NCI-H345 (cell line): ENCODE data around the gene SGCA.

Experiments used
- DNase-seq: peaks from one replicate; lab custom pipeline; 2025; lab: John Stamatoyannopoulos, UW

Gene SGCA

DNA sequence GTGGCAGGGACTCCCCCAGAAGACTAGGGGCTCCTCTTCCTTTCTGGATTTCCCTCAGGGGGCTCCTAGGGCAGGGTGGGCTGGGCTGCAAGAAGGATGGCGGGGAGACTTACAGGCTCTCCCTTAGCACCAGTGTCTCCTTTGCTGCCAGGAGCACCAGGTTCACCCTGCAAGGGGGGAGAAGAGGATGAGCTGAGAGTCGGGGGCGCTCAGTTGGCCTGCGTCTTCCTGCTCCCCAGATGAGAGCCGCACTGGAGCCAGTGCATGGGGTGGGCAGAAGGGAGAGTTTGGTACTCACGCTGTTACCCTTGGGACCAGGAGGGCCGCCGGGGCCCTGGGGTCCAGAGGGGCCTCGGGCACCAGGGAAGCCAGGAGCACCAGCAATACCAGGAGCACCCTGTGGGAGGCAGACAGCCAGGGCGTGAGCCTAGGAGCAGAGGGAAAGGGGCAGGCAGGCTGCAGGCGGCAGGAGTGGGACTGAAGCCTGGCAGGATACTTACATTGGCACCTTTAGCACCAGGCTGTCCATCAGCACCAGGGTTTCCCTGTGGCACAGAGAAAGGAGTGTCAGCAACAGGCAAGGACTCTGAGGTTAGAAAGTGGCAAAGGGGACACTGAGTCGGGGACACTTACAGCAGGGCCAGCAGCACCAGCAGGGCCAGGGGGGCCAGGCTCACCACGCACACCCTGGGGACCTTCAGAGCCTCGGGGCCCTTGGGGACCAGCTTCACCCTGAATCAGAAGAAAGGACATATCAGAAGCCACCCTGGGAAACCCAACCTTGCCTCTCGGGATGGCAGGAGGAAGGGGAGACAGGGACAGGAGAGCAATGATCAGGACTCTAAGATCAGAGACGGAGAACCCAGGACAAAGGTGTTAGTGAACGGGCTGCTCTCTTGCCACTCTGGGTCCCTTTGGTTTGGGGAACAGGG is 29.4 kb downstream of the SGCA start:
- no peak for DNase-seq

DNA sequence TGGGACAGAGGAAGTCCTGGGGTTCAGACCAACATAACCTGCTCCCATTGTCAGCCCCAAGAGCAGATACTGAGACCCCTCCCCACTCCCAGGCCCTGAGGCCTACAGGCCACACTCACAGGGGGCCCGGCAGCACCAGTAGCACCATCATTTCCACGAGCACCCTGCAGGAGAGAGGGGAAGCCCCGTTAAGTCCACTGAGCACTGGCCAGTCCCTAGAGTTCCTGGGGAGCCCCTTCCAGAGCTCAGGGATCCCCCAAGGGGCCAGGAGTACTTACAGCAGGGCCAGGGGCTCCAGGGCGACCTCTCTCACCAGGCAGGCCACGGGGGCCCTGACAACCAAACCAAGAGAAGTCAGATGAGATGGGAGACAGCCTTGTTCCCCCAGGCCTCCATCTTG is 30.2 kb downstream of the SGCA start:
- no peak for DNase-seq

DNA sequence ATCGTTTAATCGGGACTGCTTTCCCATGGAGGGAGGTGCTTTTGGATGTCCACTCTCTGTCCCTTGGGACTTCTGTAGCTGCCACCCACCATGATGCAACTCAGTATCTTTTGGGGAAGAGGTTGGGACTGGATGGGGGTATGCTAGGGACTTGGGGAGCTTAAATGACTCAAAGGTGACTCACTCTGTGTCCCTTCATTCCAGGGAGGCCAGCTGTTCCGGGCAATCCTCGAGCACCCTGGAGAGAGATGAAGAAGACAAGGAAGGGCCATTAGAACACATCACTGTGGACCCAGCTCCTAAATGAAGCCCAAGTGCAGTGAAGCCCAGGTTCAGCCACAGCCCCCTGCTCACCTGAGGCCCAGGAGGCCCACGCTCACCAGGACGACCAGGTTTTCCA is 31.0 kb downstream of the SGCA start:
- no peak for DNase-seq

DNA sequence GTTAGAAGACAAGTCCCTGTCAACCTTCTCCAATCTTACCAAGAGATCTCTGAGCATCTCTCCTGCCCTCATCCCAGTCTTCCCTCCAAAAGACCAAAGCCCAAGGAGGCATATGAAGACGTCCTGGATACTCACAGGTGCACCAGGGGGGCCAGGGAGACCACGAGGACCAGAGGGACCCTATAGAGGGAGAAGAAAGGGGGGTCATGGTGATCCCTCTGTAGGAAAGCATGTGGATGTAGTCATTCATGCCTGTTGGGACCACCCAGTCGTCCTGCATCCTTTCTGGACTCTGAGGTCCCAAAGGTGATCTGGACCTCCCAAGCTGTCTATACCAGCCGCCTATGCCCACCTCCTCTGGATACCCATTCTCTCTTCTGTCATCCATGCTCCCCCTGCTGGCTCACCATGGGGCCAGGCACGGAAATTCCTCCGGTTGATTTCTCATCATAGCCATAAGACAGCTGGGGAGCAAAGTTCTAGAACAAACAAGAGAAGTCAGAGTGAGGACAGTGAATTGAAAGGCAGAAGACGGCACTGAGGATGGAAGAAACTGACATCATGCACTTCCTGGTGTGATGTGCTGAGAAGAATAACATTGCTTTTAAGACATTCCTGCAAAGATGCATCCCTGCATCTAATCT is 32.3 kb downstream of the SGCA start:
- DNase-seq, result peak; percentile 20

DNA sequence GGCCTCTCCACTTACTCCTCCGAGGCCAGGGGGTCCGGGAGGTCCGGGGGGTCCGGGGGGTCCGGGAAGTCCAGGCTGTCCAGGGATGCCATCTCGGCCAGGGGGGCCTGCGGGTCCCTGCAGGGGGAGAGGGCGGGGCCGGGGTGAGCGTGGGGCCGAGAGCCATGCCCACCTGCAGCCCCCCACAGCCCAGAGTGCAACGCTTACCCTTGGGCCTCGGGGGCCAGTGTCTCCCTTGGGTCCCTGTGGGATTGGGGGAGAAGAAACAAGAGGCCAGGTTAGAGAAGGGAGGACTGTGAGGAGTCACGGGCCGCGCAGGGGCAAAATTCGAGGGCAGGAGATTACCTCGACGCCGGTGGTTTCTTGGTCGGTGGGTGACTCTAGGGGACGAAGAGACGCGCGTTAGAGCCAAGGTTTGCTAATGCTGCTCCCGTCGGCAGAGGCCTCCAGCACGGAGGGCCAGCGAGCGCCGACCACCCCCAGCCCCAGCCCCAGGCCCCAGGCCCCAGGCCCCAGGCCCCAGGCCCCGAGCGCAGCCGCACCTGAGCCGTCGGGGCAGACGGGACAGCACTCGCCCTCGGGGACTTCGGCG is 33.5 kb downstream of the SGCA start:
- no peak for DNase-seq

DNA sequence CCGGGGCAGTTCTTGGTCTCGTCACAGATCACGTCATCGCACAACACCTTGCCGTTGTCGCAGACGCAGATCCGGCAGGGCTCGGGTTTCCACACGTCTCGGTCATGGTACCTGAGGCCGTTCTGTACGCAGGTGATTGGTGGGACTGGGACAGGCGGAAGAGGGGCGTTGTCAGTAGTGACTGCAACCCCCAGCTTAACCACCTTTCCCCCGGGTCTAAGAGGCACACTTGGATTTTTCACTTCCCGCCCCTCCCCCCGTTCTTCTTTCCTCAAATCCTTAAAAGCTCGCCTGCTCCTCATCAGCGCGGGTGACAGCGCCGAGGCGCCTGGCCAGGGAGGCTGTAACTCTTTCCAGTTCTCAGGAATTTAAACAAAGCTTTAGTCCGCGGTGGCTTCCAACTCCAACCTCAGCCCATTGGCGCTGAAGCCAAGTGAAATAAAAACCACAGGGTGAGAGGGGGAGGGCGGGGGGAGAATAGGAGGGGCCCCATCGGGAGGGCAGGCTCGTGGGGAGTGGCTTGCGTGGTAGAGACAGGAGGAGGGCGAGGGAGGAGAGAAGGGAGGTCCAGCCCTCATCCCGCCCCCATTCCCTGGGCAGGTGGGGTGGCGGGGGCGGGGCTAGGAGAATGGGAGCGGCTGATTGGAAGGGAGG is 34.1 kb downstream of the SGCA start:
- peak; percentile 80 for DNase-seq

DNA sequence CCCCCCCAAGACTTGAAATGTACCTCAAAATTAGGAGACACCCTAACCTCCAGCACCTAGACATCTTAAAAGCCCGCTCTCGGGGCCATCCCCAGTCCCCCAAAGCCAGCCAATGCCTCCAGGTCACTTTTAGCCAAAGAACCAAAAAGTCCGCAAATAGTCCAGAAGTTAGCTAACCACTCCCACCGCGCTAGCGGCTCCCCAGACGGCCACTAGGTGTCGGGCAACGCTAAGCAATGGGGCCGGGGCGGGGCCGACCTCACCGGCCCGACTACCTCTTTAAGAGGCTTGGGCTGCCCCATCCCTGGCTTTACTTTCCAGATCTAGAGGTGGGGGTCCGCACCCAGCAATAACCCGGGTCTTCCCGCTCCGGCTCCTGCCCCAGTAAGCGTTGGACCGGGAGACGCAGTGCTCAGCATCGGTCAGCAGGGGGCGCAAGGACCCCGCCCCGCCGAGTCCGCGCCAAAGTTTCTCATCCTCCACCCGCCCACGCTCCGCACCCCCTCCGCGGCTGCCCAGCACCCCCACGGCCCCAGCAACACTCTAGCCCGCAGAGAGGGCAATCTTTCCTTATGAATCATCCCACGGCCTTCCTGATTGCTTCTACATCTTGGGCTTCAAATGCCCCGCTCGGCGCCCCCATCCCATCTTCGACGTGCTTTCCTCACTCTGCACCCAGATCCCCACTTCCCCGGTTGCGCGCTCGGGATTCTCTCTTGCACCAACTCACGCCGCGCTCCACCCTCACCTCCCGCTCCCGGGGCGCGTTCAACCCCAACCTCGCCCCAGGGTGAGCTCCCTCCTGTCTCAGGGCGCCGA is 34.9 kb downstream of the SGCA start:
- DNase-seq, result peak; percentile 78

DNA sequence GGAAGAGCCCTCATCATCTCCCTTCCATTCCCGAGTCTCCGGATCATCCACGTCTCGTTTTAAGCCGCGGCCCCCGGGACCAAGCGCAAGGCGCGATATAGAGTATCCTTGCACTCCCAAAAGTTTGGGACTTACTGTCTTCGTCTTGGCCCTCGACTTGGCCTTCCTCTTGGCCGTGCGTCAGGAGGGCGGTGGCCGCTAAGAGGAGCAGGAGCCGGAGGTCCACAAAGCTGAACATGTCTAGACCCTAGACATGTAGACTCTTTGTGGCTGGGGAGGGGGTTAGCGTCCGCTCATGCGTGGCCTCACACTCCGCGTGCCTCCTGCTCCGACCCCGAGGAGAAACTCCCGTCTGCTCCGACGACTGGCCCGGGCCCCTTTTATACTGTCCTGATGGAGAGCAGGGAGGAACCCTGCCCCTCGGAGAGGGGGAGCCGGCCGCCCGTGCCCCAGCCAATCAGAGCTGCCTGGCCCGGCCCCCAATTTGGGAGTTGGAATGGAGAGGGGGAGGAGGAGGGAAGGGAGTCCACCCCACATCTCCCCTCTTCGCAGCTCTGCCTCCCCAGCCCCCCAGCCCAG is 35.6 kb downstream of the SGCA start, which contains the start of gene COL1A1:
Gene COL1A1 (minus strand): TSS at position 356 of the 579 bp plus-strand sequence. CDS start 118 bp downstream, at position 238.
- DNase-seq, result no peak

DNA sequence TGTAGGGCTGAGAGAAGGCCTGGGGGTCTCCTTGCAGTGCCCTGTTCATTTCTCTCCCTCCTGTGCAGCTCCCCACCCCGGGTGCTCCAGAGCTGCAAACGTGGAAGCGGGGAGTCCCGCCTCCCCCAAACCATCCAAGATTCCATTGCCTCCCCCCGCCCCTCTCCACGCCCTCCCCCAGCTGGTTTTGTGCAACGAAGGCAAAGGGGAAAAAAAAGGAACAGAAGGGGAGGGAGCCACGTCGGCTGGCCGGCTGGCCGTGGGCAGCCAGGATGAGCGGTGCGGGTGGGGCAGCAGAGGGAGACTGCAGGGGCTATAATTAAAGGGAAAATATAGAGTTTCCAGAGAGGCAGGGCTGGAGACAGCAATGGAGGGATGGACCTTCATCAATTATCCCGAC is 37.3 kb downstream of the SGCA start:
- DNase-seq, result no peak

DNA sequence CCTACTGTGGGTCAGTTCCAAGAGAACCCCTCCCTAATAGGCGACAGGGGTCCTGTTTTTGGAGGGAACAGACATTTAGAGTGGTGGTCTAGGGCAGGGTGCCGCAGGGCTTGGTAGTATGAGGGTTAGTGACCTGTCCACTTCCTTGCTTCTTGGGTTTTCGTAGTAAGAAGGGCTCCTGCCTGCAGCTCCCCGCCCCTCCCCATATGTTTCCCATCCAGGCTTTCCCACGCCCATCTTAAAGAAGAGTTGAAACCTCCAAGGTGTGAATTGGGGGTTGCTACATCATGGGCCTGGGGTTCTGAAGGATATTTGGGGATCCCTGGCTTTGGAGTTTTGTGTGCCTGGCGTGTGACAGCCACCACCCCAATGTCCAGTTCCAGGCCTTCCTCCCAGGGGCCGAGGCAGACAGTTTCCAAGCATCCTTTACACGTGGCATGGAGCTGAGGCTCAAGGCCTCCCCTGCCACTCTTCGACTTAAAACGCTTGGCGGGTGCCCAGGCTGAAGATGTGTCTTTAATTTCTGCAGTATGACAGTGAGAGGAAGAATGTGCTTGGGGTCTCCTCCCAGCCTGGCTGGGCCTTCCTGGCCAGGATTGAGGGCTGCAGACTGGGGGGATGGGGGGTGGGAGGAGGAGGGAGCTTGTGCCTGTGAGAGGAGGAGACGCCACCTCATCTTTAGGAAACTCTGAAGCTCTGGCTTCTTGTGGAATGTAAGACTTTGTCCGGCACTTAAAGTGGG is 38.0 kb downstream of the SGCA start:
- DNase-seq, result no peak

DNA sequence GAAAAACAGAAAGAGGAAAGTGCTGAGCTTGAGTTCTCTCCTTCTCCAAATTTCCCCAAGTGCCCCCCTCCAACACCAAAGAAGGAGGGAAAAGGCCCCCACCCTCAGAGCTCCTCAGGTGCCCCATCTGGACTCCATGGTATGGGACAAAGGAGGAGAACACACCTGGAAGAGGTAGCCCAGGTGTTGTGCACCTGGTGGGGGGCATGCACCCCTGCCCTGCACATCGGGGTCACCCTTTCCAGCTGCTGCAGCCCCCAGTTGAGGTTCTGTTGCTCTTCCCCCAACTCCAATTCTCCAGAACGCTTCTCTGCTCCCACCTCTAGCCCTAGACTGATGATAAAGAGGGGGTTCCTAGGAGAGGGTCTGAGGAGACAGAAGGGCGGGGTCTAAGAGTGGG is 38.6 kb downstream of the SGCA start:
- no peak for DNase-seq

DNA sequence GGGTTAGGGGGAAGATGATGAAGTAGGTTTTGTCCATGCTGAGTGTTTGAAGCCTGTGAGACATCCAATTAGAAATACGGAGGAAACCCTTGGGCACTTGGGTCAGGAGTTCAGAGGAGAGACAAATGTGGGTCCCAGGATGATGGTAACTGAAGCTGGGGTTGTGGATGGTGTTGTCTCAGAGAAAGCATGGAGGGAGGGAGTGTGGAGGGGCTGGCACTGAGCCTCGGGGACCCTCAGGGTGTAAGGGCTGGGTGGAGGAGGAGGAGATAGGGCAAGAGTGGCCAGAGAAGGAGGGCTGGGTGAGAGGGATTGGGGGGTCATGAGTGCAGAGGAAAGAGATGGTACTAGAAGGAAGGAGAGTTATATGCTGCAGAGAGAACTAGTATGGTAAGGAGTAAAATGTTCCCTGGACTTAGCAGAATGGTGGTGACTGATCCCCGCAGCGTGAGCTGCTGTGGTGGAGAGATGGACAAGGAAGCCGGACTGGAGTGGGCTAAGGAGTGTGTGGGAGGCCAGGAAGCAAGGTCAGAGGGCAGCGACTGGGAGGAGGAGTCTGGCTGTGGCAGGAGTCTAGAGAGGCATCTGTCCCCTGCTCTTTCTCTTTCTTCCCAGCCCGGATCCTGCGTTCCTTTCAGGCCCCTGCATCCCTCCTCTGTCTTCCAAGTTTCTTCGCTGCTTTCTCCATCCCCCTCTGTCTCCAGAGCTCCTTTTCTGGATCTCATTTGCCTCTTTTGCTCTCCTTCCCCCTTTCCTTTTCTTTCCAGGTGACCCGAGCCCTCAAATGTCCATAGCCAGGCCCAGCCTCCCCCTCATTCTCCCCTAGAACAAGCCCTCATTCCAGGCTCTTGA is 39.5 kb downstream of the SGCA start:
- DNase-seq, result no peak

DNA sequence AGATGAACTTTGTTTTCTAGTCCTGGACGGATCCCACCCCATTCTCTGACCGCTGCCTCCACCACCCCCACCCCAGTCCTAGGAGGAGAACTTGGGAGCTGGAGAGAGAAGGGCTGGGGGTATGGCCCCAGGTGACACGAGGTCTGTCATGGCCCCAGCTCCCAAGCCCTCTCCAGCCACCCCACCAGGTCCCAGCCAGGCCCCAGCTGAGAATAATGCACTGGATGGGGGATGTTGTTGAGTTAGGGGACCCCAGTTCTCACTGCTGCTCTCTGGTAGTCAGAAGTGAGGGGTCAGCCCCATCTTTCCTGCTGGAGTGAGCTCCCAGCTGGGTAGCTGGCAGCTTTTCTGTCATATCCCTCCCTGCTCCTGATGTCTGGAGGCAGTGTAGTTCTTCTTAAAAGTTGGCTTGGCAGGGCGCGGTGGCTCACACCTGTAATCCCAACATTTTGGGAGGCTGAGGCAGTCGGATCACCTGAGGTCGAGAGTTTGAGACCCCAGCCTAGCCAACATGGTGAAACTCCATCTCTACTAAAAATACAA is 40.2 kb downstream of the SGCA start:
- DNase-seq, result no peak

DNA sequence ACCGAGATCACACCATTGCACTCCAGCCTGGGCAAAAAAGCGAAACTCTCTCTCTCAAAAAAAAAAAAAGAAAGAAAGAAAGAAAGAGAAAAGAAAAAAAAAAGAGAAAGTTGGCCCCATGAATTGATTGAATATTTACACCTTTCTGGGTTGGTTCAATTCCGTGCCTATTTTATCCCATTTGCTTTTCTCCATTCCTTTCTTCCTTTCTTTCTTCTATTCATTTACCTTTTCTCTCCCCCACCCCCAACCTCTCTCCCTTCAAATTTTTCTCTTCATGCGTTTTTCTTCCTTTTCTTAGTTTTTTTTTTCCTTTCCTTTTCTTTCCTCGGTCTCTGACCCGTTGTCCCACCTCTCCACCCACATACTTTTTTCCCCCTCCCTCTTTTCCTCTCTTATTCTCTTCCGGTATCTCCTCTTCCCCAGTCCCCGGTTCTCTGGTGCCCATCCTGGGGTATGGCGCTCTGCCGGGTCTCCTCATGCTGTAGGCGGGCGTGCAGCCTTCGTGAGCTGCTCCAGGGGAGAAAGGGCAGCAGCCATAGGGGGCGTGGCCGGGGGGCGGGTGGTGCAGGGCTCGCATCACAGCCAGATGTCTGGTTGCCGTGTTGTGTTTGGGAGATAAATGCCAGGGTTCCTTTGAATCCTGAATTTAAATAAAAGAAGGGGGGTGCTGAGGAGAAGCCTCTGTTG is 40.9 kb downstream of the SGCA start:
- no peak for DNase-seq

DNA sequence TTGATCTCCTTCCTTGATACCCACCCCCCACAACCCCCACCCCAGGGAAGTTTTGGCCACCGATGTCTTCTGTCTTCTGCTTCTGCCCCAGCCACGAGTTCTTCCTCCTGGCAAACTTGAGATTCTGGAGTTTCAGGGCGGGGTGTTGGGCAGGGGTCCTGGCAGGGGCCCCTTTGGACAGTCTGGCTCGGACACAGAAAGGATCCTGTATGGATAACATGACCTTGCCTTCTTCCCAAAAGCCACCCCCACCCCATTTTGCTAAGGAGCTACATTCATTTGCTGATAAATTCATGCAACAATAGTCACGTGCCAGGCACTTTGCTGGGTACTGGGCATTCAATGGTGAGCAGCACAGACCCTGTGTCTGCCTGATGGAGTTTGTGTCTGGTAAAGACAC is 41.5 kb downstream of the SGCA start:
- DNase-seq, result no peak

DNA sequence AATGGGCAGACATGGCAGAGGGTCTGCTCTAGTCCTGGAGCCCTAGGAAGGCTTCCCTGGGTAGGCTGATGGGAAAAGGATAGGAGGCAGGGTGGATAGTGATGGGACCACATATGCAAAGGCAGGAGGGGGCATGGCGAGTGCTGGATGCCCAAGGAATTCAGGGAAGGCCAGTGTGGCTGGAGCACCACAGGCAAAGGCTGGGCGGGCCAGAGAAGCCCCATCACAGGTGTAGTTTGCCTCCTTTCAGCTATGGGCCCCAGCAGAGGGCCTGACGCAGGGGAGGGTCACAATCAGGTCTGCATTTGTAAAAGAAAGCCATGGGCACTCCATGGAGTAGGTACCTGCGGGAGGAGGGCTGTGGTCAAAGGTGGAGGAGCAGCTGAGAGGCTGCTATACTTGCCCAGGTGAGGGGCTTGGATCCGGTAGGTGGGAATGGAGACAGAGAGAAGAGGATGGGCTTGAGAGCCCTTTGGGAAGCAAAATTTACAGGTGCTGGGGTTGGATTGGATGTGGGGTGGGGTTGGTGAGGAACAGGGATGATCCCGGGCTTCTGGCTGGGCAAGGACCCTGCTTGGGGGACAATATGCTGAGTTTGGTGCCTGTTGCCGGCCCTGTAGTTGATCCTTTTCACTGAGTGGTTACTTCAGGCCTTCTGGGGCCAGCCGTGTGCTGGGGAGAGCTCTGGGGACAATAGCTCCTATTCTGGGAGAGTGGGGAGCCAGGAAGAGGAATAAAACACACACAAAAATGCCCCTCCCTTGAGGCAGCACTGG is 42.2 kb downstream of the SGCA start:
- no peak for DNase-seq

DNA sequence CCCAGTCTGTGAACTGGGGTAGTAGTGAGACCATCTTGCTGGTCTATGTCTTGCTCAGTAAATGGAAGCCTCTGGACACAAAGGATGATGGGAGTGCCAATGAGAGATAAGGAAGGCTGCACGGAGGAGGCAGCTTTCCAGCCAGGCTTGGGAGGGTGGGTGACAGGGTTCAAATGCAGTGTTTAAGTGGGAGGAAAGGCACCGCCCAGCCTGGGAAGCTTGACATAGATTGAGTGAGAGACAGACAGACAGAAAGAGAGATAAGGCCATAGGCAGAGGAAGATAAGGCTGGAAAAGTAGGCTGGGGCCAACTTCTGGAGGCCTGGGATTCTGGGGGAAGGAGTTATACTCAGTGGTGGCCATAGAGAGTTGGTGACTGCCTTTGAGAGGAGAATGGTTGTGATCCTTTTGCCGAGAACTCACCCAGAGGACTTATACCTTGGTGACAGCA is 42.8 kb downstream of the SGCA start:
- DNase-seq, result no peak

DNA sequence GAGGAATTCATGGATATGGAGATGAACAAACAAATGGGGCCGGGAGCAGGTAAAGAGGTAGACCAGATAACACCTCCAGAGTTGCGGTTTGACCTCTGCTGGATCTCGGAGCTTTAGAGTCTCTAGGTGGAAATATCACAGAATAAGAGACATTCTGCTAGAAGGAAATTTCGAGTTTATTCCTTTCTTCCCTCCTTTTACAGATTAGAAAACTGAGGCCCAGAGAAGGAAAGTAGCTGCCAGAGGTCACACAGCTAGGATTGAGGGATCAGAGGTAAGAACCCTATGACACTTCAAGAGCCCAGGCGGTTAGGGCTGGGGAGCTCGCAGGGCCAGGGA is 43.3 kb downstream of the SGCA start:
- no peak for DNase-seq
